ENCODE measurements around the gene B4GALT1.
"Not testable (repeated sequence)": the region's sequence is repeated elsewhere in the genome, so short reads cannot be mapped to it uniquely, and the experiment has no call there.

The B4GALT1 gene

GRCh38 chr9:33161589-33162132 lies 5.5 kb downstream of the B4GALT1 start:
- DNase-seq = no peak

GRCh38 chr9:33161011-33161588 lies 6.0 kb downstream of the B4GALT1 start:
- DNase-seq = peak; percentile 47

GRCh38 chr9:33160446-33160845 lies 6.7 kb downstream of the B4GALT1 start:
- DNase-seq = not testable (repeated sequence)

GRCh38 chr9:33159777-33160127 lies 7.4 kb downstream of the B4GALT1 start:
- peak; percentile 71 for DNase-seq

- DNase-seq = no peak
Observed at GRCh38 chr9:33158843-33159776, 8.0 kb downstream of the B4GALT1 start.

- no peak for DNase-seq
Observed at GRCh38 chr9:33157960-33158842, 8.9 kb downstream of the B4GALT1 start.

GRCh38 chr9:33155393-33155792 lies 11.7 kb downstream of the B4GALT1 start:
- DNase-seq = no peak

- no peak for DNase-seq
Observed at GRCh38 chr9:33154371-33154770, 12.8 kb downstream of the B4GALT1 start.

GRCh38 chr9:33153666-33154065 lies 13.5 kb downstream of the B4GALT1 start:
- DNase-seq = no peak

- no peak for DNase-seq
Observed at GRCh38 chr9:33153001-33153400, 14.1 kb downstream of the B4GALT1 start.

- DNase-seq = no peak
Observed at GRCh38 chr9:33151601-33152000, 15.5 kb downstream of the B4GALT1 start.

GRCh38 chr9:33151007-33151557 lies 16.1 kb downstream of the B4GALT1 start:
- no peak for DNase-seq

GRCh38 chr9:33148367-33149014 lies 18.6 kb downstream of the B4GALT1 start:
- no peak for DNase-seq

GRCh38 chr9:33147416-33148169 lies 19.5 kb downstream of the B4GALT1 start:
- DNase-seq = no peak

GRCh38 chr9:33146298-33146697 lies 20.8 kb downstream of the B4GALT1 start:
- no peak for DNase-seq

GRCh38 chr9:33144551-33144950 lies 22.6 kb downstream of the B4GALT1 start:
- DNase-seq = no peak

- no peak for DNase-seq
Observed at GRCh38 chr9:33143241-33143661, 23.9 kb downstream of the B4GALT1 start.

GRCh38 chr9:33142535-33142934 lies 24.6 kb downstream of the B4GALT1 start:
- no peak for DNase-seq

GRCh38 chr9:33140401-33141360 lies 26.5 kb downstream of the B4GALT1 start:
- peak; percentile 19 for DNase-seq

Data from stimulated activated CD4-positive, alpha-beta T cell treated with anti-CD3 and anti-CD28 coated beads, Interleukin-4, amount 100 ng/mL, for 24 hours (primary cell).